ENCODE data around the gene CLCN7. TPM values are rescaled to one million over a fixed set of nuclear protein-coding genes. Genes with fewer than 3 reads are reported as not detected.
A peak's percentile ranks its signal among the peaks of the same experiment; 100 is the strongest.

Gene CLCN7, protein sequence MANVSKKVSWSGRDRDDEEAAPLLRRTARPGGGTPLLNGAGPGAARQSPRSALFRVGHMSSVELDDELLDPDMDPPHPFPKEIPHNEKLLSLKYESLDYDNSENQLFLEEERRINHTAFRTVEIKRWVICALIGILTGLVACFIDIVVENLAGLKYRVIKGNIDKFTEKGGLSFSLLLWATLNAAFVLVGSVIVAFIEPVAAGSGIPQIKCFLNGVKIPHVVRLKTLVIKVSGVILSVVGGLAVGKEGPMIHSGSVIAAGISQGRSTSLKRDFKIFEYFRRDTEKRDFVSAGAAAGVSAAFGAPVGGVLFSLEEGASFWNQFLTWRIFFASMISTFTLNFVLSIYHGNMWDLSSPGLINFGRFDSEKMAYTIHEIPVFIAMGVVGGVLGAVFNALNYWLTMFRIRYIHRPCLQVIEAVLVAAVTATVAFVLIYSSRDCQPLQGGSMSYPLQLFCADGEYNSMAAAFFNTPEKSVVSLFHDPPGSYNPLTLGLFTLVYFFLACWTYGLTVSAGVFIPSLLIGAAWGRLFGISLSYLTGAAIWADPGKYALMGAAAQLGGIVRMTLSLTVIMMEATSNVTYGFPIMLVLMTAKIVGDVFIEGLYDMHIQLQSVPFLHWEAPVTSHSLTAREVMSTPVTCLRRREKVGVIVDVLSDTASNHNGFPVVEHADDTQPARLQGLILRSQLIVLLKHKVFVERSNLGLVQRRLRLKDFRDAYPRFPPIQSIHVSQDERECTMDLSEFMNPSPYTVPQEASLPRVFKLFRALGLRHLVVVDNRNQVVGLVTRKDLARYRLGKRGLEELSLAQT
- 15.6 and 28.2 TPM in 2 replicates for total RNA-seq (2014; rRNA removed; shearing (Covaris generic))

DNA sequence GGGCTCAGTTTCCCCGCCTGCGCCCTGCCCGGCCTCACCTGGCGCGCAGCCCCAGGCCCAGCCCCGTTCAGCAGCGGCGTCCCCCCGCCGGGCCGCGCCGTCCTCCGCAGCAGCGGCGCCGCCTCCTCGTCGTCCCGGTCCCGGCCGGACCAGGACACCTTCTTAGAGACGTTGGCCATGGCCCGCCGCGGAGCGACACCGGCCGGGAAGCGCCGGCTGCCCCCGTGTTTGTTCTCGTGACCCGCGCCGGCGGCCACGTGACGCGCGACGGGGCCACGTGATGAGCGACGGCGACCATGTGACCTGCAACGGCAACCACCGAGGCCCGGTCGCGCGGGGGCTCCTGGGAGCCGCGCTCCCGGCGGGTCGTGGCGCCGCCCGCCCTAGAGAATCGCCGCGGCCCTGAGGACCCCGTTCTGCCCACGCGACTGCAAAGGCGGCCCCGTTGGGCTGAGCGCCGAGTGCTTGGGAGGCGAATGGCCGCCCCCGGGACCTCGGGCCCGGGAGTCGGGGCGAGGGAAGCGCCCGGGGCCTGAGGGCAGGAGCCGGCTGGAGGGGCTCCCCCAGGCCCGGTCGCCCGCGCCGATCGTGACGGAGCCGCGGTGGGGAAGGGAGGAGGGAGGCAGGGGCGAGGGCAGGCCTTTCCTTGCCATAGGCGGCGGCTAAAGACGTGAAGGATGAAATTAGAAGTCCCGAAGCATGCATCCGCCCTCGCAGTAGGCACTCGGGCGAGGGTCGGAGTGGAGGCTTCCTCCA, at the start of gene CLCN7:
CLCN7 (minus strand) TSS at position 233 of the 756 bp plus-strand sequence; CDS start at position 179, 54 bp downstream.
- DNase-seq (ENCODE audit: low read depth) = peak; percentile 92

- DNase-seq (ENCODE audit: low read depth) = no peak
These were observed 49.5 kb upstream of the CLCN7 start for GRCh38 chr16:1524366-1524765.

GRCh38 chr16:1523581-1524245, 48.9 kb upstream of the CLCN7 start:
- no peak for DNase-seq (ENCODE audit: low read depth)

DNA sequence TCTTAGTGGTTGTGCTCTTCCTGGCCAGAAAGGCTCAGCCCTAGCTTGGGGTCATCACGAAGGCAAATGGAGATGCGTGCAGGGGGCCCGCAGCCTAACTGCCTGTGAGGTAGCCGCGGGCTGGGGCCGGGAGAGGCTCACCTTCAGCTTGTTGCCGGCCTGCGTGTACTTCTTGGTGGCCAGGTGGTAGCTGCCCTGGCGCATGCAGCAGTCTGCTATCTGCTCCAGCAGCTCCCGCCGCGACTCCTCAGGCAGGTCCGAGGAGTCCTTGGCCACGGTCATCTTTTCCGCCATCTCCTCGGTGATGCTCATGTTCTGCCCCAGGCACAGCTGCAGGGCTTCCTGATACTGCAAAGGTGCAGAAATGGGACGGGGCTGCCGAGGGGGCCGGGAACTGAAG, 45.6 kb upstream of the CLCN7 start:
- no peak for DNase-seq (ENCODE audit: low read depth)

GRCh38 chr16:1519831-1520230, 45.0 kb upstream of the CLCN7 start:
- DNase-seq (ENCODE audit: low read depth) = no peak

DNA sequence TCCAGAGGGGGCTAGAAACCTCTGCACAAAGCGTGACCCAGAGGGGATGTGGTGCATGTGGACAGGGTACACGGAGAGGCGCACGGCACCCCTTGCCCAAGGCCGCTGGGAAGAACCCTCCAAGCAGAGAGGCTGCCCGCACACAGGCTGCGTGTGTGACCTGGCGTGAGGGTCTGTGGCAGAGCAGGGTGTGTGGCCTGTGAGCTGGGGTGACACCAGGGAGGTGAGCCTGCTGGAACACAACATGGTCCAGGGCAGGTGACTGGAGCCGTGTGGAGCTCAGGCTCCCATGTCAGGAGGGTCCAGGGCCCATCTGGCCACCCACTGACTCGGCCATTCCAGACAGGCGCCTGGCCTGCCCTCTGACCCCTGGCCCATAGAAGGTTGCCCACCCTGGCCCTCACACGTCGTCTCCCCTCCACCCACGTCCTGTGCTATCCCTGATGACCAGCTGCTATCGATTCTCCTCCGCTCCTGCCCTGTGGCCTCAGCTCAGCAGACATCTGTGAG, 43.9 kb upstream of the CLCN7 start:
- DNase-seq (ENCODE audit: low read depth) = no peak

DNA sequence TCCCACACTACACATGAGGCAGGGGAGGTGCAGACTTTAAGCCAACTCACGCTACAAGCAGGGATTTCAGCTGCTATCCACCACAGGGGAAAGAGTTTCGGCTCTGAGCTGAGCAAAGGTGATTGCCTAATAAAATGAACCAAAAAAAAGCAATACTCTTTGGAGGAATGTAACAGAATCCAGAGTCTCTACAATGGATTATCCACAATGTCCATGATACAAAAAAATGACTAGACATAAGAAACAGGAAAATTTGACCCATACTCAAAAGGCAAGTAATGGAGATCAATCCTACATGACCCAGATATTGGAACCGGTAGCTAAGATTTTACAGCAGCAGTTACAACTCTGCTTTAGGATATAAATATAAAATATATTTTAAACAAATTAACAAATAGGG, 39.7 kb upstream of the CLCN7 start:
- DNase-seq (ENCODE audit: low read depth) = no peak

GRCh38 chr16:1512774-1513173, 37.9 kb upstream of the CLCN7 start:
- DNase-seq (ENCODE audit: low read depth) = no peak

DNA sequence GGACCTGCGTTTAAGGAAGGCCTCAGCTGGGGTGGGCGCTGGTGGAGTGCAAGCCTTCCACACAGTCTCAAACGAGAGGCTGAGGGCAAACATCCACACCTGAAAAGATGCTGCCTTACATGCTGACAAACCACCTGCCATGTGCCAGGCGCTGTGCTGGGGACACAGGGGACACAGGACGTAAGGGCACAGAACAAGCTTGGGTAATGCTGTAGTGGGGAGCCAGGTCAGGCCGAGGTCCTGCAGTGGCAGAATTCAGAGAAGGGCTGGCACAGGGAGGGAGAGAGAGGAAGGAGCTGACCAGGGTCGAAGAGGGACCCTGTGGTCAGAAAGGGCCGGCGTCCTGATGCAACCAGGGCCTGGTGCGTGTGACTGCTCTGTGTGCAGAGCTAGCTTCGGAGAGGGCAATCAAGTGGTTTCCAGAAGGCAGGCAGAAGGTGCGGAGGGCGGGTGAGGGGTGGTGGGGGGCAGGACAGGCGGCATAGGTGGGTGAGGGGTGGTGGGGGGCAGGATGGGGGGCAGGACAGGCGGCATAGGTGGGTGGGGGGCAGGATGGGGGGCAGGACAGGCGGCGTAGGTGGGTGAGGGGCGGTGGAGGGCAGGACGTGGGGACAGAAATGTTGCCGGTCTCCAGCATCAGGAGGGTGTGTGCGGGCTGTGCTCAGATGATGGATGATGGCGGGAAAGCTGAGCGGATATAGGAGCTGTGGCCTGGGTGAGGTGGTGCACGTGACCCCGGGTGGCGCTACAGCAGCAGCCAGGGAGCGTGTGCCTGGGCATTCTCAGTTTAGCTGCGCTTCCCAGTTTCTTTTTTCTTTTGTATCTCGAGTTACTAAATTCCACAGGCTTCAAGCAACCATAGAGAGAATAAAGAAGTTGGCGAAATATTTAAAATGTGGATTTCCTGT, 37.1 kb upstream of the CLCN7 start:
- DNase-seq (ENCODE audit: low read depth) = no peak

DNA sequence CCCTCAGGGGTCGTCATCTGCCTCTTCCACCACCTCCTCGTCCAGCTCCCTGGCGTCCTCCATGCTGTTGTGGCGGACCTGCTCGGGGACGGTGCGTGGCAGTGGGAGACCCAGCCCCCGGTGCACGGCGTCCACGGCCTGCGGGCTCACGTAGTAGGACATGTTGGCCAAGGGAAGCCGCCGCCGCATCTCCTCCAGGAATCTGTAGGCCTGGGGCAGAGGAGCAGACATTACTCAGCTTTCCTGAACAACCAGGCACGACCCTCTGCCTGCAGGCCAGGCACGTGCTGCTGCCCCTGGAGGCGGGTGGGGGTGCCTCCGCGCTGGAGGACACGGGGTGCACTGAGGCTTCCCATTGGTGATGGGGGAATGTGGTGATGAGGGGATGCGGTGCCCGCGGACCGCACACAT, 36.1 kb upstream of the CLCN7 start:
- no peak for DNase-seq (ENCODE audit: low read depth)

GRCh38 chr16:1510272-1510671, 35.4 kb upstream of the CLCN7 start:
- DNase-seq (ENCODE audit: low read depth) = no peak

GRCh38 chr16:1509307-1510221, 34.7 kb upstream of the CLCN7 start:
- no peak for DNase-seq (ENCODE audit: low read depth)

- no peak for DNase-seq (ENCODE audit: low read depth)
These were observed 33.8 kb upstream of the CLCN7 start for GRCh38 chr16:1508494-1509187.

DNA sequence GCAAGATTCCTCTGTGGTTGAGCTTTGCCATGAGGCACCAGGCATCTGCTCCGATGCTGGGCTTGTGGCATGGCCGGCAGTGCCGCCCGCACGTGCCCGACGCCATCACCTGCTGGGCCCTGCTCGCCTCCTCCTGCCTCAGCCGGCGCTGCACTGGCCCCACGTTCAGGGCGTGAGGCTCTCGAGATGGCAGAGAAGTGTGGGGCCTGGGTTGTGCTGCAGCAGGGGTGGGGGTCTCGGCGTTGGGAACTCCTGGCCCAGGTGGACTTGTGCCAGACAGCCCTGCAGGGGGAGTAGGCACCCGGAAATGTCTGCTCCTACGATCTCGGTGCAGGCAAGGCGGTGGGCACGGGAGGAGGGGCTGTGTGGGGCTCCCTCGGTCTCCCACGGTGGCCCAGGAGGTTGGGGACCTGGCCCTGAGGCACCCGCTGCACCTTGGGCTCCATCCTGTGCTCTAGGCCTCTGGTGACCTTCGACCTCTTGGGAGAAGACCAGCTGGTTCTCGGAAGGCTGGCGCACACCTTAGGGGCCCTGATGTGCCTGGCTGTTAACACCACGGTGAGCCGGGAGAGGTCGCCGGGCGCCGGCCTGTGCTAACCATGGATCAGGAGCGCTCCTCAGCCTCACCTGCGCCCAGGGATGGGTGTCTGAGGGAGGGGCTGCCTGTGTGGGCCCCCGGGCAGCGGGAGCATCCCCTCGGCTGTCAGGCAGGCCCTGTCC, 31.8 kb upstream of the CLCN7 start:
- no peak for DNase-seq (ENCODE audit: low read depth)

GRCh38 chr16:1505912-1506311, 31.1 kb upstream of the CLCN7 start:
- no peak for DNase-seq (ENCODE audit: low read depth)

DNA sequence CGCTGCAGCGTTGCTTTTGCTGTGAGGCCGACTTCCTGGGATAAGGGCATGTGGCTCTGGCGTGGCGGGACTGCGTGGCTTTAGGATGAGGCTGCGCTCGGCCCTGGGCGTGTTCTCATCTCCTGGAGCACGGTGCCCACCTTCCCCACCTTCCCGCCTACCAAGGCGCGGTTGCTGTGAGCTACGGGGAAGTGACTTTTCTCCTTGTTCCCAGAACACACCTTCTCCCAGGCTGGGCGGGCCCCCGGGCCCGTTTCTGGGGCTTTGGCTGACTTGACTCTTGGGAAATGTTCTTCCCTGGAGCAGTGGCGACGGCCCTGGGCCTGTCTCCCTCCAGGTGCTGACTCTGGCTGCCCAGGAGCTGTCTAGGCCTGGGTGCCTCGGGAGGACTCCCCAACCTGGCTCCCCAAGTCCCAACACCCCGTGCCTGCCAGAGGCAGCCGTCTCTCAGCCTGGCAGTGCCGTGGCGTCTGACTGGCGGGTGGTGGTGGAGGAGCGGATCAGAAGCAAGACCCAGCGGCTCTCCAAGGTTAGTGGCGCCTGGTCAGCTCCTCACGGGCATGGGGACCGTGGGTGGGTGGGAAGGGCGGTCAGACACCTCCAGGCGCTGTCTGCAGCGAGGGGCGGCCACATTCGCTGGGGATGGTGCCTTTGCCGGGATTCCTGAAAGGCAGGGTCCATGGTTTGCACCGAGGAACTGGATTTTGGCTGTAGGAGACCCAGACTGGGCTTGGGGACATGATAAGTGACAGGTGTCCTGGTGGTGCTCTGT, 30.4 kb upstream of the CLCN7 start:
- no peak for DNase-seq (ENCODE audit: low read depth)

Measured in Daoy (cell line).